Neural cell (in vitro differentiated cells): ENCODE data around the gene DHDH. TPM values are rescaled to one million over a fixed set of nuclear protein-coding genes. Genes with fewer than 3 reads are reported as not detected.
"Not testable (repeated sequence)": the region's sequence is repeated elsewhere in the genome, so short reads cannot be mapped to it uniquely, and the experiment has no call there.

Experiments
- H2AFZ ChIP-seq: fragments of 200-600, 300-800 bp; sonication (generic), shearing (Covaris generic); 2 replicates; pipeline ENCODE4 v1.6.0; 2014; ENCODE audit warnings: low read depth, mild to moderate bottlenecking, antibody characterized with exemption, low read length, moderate library complexity
- H3F3A ChIP-seq: fragments of 200-600 bp; shearing (Covaris generic); 2 replicates; pipeline ENCODE4 v1.6.1; 2016; ENCODE audit warnings: mild to moderate bottlenecking, moderate library complexity, mixed read lengths, antibody characterized with exemption, low read length; ENCODE audit not compliant: insufficient read depth, poor library complexity, severe bottlenecking
- H3K27ac ChIP-seq: fragments of 200-600, 300-800 bp; sonication (generic), shearing (Covaris generic); 2 replicates; pipeline ENCODE4 v1.5.1; 2014; ENCODE audit warnings: mild to moderate bottlenecking, low read length, moderate library complexity
- H3K27me3 ChIP-seq: fragments of 300-800, 200-600 bp; sonication (generic), shearing (Covaris generic); 2 replicates; pipeline ENCODE4 v1.6.0; 2014; ENCODE audit warnings: mild to moderate bottlenecking, low read depth, low read length, moderate library complexity; ENCODE audit not compliant: insufficient read depth
- H3K36me3 ChIP-seq: fragments of 300-800, 200-600 bp; sonication (generic), shearing (Covaris generic); 2 replicates; pipeline ENCODE4 v1.5.1; 2014; ENCODE audit warnings: mild to moderate bottlenecking, antibody characterized with exemption, low read length, moderate library complexity; ENCODE audit not compliant: insufficient read depth
- H3K4me2 ChIP-seq: fragments of 300-800, 200-600 bp; sonication (generic), shearing (Covaris generic); 2 replicates; pipeline ENCODE4 v1.6.0; 2014; ENCODE audit warnings: mild to moderate bottlenecking, low read length
- H3K4me3 ChIP-seq: fragments of 300-800, 200-600 bp; sonication (generic), shearing (Covaris generic); 2 replicates; pipeline ENCODE4 v1.5.1; 2014; ENCODE audit warnings: mild to moderate bottlenecking, low read length, moderate library complexity
- H3K79me2 ChIP-seq: fragments of 200-600 bp; shearing (Covaris generic); replicated peaks from 2 replicates; pipeline ENCODE4 v1.6.0; 2014; ENCODE audit warnings: mild to moderate bottlenecking, low read length, moderate library complexity; ENCODE audit not compliant: insufficient read depth
- H3K9ac ChIP-seq: fragments of 300-800, 200-600 bp; sonication (generic), shearing (Covaris generic); 2 replicates; pipeline ENCODE4 v1.6.1; 2016; ENCODE audit warnings: mild to moderate bottlenecking, low read length, mixed read lengths
- H3K9me2 ChIP-seq: fragments of 200-600 bp; shearing (Covaris generic); 2 replicates; pipeline ENCODE4 v1.6.1; 2016; ENCODE audit warnings: mild to moderate bottlenecking, low read length, mixed read lengths; ENCODE audit not compliant: insufficient read depth
- H3K9me3 ChIP-seq: fragments of 200-600, 300-800 bp; sonication (generic), shearing (Covaris generic); 2 replicates; pipeline ENCODE4 v1.6.1; 2016; ENCODE audit warnings: mild to moderate bottlenecking, mixed run types, low read length, moderate library complexity, mixed read lengths
- H4K20me1 ChIP-seq: fragments of 200-600 bp; shearing (Covaris generic); 2 replicates; pipeline ENCODE4 v1.6.1; 2016; ENCODE audit warnings: mild to moderate bottlenecking, mixed run types; ENCODE audit not compliant: insufficient read depth
- CTCF ChIP-seq: fragments of 450-650 bp; IDR thresholded peaks from 2 replicates; pipeline ENCODE4 v1.5.1; 2014; ENCODE audit warnings: antibody characterized with exemption, mild to moderate bottlenecking, moderate library complexity; ENCODE audit not compliant: poor library complexity, severe bottlenecking
- EP300 ChIP-seq: fragments of 450-650 bp; conservative IDR thresholded peaks from 2 replicates; pipeline ENCODE4 v1.6.1; 2014; ENCODE audit warnings: antibody characterized with exemption, mild to moderate bottlenecking, moderate library complexity; ENCODE audit not compliant: poor library complexity, severe bottlenecking
- REST ChIP-seq: IDR thresholded peaks from 2 replicates; pipeline ENCODE4 v1.6.1; 2012; ENCODE audit warnings: borderline replicate concordance
- polyA plus RNA-seq: library from polyadenylated mRNA; depleted of rRNA; stranded (reverse); fragments of >200 nt; gene quantifications from 2 replicates; pipeline ENCODE4 v1.2.3, GENCODE V29; 2014

DHDH gene
- polyA plus RNA-seq, 1 donor from 2014 or later: 4.8 TPM

GRCh38 chr19:48896191-48896720 is 37.2 kb upstream of the DHDH start:
- no peaks in the 10 kb centered on the region for H4K20me1 ChIP-seq
- H3K27ac ChIP-seq: no peak overlapping the region
- no peak overlapping the region for H3K4me2 ChIP-seq
- TF ChIP-seq EP300 (no peak), REST (no peak)
- no peak overlapping the region for H3K9ac ChIP-seq
- H3K27me3 ChIP-seq: no peaks in the 10 kb centered on the region
- H3K4me3 ChIP-seq: no peak overlapping the region
- H3K9me3 ChIP-seq: no peaks in the 10 kb centered on the region
- no peaks in the 10 kb centered on the region for H3K36me3 ChIP-seq
- no peaks in the 10 kb centered on the region for H3K9me2 ChIP-seq
- no peaks in the 10 kb centered on the region for H3F3A ChIP-seq
- peaks cover 9% of the 10 kb centered on the region for H3K79me2 ChIP-seq
- H2AFZ ChIP-seq: no peak overlapping the region

GRCh38 chr19:48897181-48897580 is 36.3 kb upstream of the DHDH start:
- no peak for TF ChIP-seq CTCF
- Histone ChIP-seq H3K27me3 (no peaks in the 10 kb centered on the region), H3K9me2 (no peaks in the 10 kb centered on the region), H3K4me2 (no peak overlapping the region), H3K79me2 (peaks cover 11% of the 10 kb centered on the region), H3K9ac (no peak overlapping the region), H3K4me3 (no peak overlapping the region), H4K20me1 (no peaks in the 10 kb centered on the region), H3K9me3 (no peaks in the 10 kb centered on the region), H3K36me3 (no peaks in the 10 kb centered on the region), H2AFZ (no peak overlapping the region), H3K27ac (no peak overlapping the region), H3F3A (no peaks in the 10 kb centered on the region)

GRCh38 chr19:48899386-48899749 is 34.1 kb upstream of the DHDH start:
- not testable (repeated sequence) for H3K27me3 ChIP-seq, H3K9me3 ChIP-seq, H3K4me2 ChIP-seq, H3K36me3 ChIP-seq, H3K9me2 ChIP-seq, H3F3A ChIP-seq, H4K20me1 ChIP-seq, H2AFZ ChIP-seq
- Histone ChIP-seq H3K79me2 (peaks cover 11% of the 10 kb centered on the region), H3K9ac (peak overlapping the region; percentile 87), H3K4me3 (peak overlapping the region; percentile 96), H3K27ac (peak overlapping the region; percentile 55)
